GM10266 (cell line): ENCODE measurements around the gene ALS2.
A peak's percentile ranks its signal among the peaks of the same experiment; 100 is the strongest.

ENCODE experiments used
- DNase-seq: peaks from one replicate; pipeline ENCODE4 v3.0.0; 2012; ENCODE audit errors: extremely low spot score
- CTCF ChIP-seq: IDR thresholded peaks from 2 replicates; pipeline ENCODE4 v1.5.1; 2012; ENCODE audit warnings: mild to moderate bottlenecking, low read depth; ENCODE audit not compliant: control insufficient read depth, insufficient read depth; ENCODE audit errors: missing control alignments

The ALS2 gene

DNA sequence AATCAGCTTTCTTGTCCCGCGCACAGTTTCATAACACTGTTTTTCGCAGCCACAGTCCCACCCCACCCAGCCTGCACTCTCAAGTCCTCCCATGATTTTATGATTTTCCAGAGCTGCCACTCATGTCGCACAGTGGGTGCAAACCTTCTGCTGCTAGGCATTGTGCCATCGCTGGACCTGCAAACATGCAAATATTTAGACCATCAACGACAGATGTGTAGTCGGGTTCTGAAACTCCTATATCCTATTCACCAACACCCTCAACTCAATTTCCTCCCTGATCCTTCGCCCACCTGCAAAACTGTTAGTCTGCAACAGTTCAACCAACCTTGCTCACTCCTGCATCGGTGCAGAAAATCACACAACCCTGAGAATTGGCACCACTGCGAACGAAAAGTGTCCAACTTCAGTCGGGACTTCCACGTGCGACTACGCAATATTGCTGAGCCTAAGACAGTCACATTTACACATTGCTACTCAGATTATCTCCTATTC lies 871 bp upstream of the ALS2 start:
- no peak for TF ChIP-seq CTCF
- peak; percentile 19 for DNase-seq

DNA sequence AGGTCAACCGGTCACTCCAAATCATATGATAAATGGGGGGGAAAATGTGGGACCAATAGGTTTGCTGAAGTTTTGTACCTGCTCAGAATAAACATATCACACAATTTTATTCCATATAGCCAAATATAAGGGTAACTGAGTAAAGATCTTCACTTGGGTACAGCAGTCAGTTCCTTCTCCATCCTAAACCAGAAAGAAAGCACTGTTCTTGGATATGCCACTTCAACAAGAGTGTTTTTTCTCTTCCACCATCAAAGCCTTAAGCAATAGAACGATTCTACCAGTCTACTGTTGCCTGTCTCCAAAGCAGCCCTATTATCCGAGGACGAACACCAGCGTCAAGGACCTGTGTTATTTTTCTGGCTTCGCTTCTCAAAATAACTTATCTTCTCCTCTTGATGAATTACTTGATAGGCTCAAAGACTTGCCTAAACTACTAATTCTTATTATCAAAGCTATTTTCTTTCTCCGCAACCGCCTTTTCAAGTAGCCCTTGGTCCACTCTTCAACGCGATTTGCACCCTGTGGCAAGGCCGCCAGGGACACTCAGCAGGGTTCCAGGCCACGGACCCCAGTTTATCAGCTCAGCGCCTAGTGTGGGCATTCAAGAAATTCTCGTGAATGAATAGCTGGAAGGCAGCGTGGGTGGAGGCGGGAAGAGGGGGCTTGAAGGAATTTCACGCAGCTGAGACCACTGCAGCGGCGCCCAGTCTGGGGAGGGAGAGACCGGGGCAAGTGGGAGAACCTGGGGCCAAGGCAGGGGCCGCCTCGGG lies 646 bp downstream of the ALS2 start:
- TF ChIP-seq CTCF = no peak
- DNase-seq = no peak

- no peak for TF ChIP-seq CTCF
- DNase-seq = no peak
Measured at GRCh38 chr2:201777869-201778268, 2.9 kb downstream of the ALS2 start.

DNA sequence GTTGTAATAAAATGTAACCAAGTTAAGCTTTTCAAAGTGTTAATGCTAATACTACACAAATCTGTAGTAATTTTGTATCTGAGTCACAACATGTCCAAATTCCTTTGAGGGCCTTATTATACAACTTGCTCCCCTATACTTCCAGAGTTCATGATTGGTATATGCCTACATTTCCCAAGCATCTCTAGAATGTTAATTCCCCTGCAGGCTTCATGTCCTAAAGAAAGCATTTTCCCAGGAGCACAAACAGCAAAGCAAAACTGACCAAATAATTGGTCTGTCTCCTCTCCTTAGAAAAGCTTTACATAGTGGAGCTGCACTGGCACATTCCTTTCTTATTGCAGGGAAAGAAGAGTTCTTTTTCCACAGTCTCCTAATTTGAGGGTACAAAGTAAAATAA lies 3.7 kb downstream of the ALS2 start:
- DNase-seq = no peak
- TF ChIP-seq CTCF = no peak

- DNase-seq = no peak
- TF ChIP-seq CTCF = no peak
Measured at GRCh38 chr2:201775326-201775725, 5.4 kb downstream of the ALS2 start.

- no peak for DNase-seq
- TF ChIP-seq CTCF = no peak
Measured at GRCh38 chr2:201774546-201774945, 6.2 kb downstream of the ALS2 start.

GRCh38 chr2:201773990-201774389 lies 6.7 kb downstream of the ALS2 start:
- DNase-seq = no peak
- TF ChIP-seq CTCF = no peak
